ENCODE data around the gene ZNF217.
"Not testable (repeated sequence)": the region's sequence is repeated elsewhere in the genome, so short reads cannot be mapped to it uniquely, and the experiment has no call there.

The ZNF217 gene

GRCh38 chr20:53555081-53555480 is 38.6 kb downstream of the ZNF217 start:
- no peaks in the 10 kb centered on the region for H3K27me3 ChIP-seq (replicated peaks; ENCODE audit: control insufficient read depth, insufficient read depth, low read length)
- H3K4me3 ChIP-seq (ENCODE audit: low read length): no peak overlapping the region
- H3K9ac ChIP-seq (ENCODE audit: low read length): no peak overlapping the region
- H3K9me3 ChIP-seq (ENCODE audit: control insufficient read depth, low read length): no peaks in the 10 kb centered on the region
- H3K4me1 ChIP-seq (ENCODE audit: control insufficient read depth, insufficient read depth, low read length): no peaks in the 10 kb centered on the region
- H3K36me3 ChIP-seq (ENCODE audit: control insufficient read depth, insufficient read depth, low read length, severe bottlenecking): no peaks in the 10 kb centered on the region
- no peak for DNase-seq (ENCODE audit: low read depth)

- H3K36me3 ChIP-seq (ENCODE audit: control insufficient read depth, insufficient read depth, low read length, severe bottlenecking); H3K27me3 ChIP-seq (replicated peaks; ENCODE audit: control insufficient read depth, insufficient read depth, low read length); H3K4me1 ChIP-seq (ENCODE audit: control insufficient read depth, insufficient read depth, low read length); H3K4me3 ChIP-seq (ENCODE audit: low read length); DNase-seq (ENCODE audit: low read depth); H3K9me3 ChIP-seq (ENCODE audit: control insufficient read depth, low read length); H3K9ac ChIP-seq (ENCODE audit: low read length): not testable (repeated sequence)
These were observed 41.1 kb downstream of the ZNF217 start for GRCh38 chr20:53552572-53552893.

- not testable (repeated sequence) for H3K27me3 ChIP-seq (replicated peaks; ENCODE audit: control insufficient read depth, insufficient read depth, low read length); H3K9me3 ChIP-seq (ENCODE audit: control insufficient read depth, low read length); H3K9ac ChIP-seq (ENCODE audit: low read length); H3K4me3 ChIP-seq (ENCODE audit: low read length); H3K36me3 ChIP-seq (ENCODE audit: control insufficient read depth, insufficient read depth, low read length, severe bottlenecking); DNase-seq (ENCODE audit: low read depth); H3K4me1 ChIP-seq (ENCODE audit: control insufficient read depth, insufficient read depth, low read length)
These were observed 41.7 kb downstream of the ZNF217 start for GRCh38 chr20:53551719-53552571.

GRCh38 chr20:53550280-53551187 is 43.1 kb downstream of the ZNF217 start:
- Histone ChIP-seq H3K4me3 (ENCODE audit: low read length) (no peak overlapping the region), H3K36me3 (ENCODE audit: control insufficient read depth, insufficient read depth, low read length, severe bottlenecking) (no peaks in the 10 kb centered on the region), H3K9ac (ENCODE audit: low read length) (no peak overlapping the region), H3K27me3 (replicated peaks; ENCODE audit: control insufficient read depth, insufficient read depth, low read length) (no peaks in the 10 kb centered on the region), H3K4me1 (ENCODE audit: control insufficient read depth, insufficient read depth, low read length) (peaks cover 8% of the 10 kb centered on the region), H3K9me3 (ENCODE audit: control insufficient read depth, low read length) (no peaks in the 10 kb centered on the region)
- DNase-seq (ENCODE audit: low read depth): peak; percentile 45

GRCh38 chr20:53547664-53548239 is 45.9 kb downstream of the ZNF217 start:
- H3K9me3 ChIP-seq (ENCODE audit: control insufficient read depth, low read length): peaks cover 3% of the 10 kb centered on the region
- H3K9ac ChIP-seq (ENCODE audit: low read length): peak overlapping the region; percentile 16
- no peak overlapping the region for H3K4me3 ChIP-seq (ENCODE audit: low read length)
- peaks cover 10% of the 10 kb centered on the region for H3K4me1 ChIP-seq (ENCODE audit: control insufficient read depth, insufficient read depth, low read length)
- DNase-seq (ENCODE audit: low read depth): peak; percentile 81
- H3K27me3 ChIP-seq (replicated peaks; ENCODE audit: control insufficient read depth, insufficient read depth, low read length): no peaks in the 10 kb centered on the region
- H3K36me3 ChIP-seq (ENCODE audit: control insufficient read depth, insufficient read depth, low read length, severe bottlenecking): no peaks in the 10 kb centered on the region

GRCh38 chr20:53539516-53539915 is 54.1 kb downstream of the ZNF217 start:
- no peak for DNase-seq (ENCODE audit: low read depth)

GRCh38 chr20:53536382-53536781 is 57.3 kb downstream of the ZNF217 start:
- H3K27me3 ChIP-seq (replicated peaks; ENCODE audit: control insufficient read depth, insufficient read depth, low read length); DNase-seq (ENCODE audit: low read depth); H3K4me3 ChIP-seq (ENCODE audit: low read length); H3K9ac ChIP-seq (ENCODE audit: low read length); H3K4me1 ChIP-seq (ENCODE audit: control insufficient read depth, insufficient read depth, low read length); H3K9me3 ChIP-seq (ENCODE audit: control insufficient read depth, low read length); H3K36me3 ChIP-seq (ENCODE audit: control insufficient read depth, insufficient read depth, low read length, severe bottlenecking): not testable (repeated sequence)

More at GRCh38 chr20:53539516-53539915, 54.1 kb downstream of the ZNF217 start:
- Histone ChIP-seq H3K9me3 (ENCODE audit: control insufficient read depth, low read length) (peaks cover 3% of the 10 kb centered on the region), H3K36me3 (ENCODE audit: control insufficient read depth, insufficient read depth, low read length, severe bottlenecking) (no peaks in the 10 kb centered on the region), H3K4me1 (ENCODE audit: control insufficient read depth, insufficient read depth, low read length) (peaks cover 8% of the 10 kb centered on the region), H3K9ac (ENCODE audit: low read length) (no peak overlapping the region), H3K4me3 (ENCODE audit: low read length) (no peak overlapping the region), H3K27me3 (replicated peaks; ENCODE audit: control insufficient read depth, insufficient read depth, low read length) (no peaks in the 10 kb centered on the region)

GRCh38 chr20:53535878-53536277 is 57.8 kb downstream of the ZNF217 start:
- Histone ChIP-seq H3K36me3 (ENCODE audit: control insufficient read depth, insufficient read depth, low read length, severe bottlenecking) (no peaks in the 10 kb centered on the region), H3K4me3 (ENCODE audit: low read length) (no peak overlapping the region), H3K9ac (ENCODE audit: low read length) (no peak overlapping the region)

GRCh38 chr20:53534037-53534436 is 59.6 kb downstream of the ZNF217 start:
- no peak for DNase-seq (ENCODE audit: low read depth)
- Histone ChIP-seq H3K36me3 (ENCODE audit: control insufficient read depth, insufficient read depth, low read length, severe bottlenecking) (no peaks in the 10 kb centered on the region), H3K27me3 (replicated peaks; ENCODE audit: control insufficient read depth, insufficient read depth, low read length) (no peaks in the 10 kb centered on the region), H3K4me3 (ENCODE audit: low read length) (no peak overlapping the region), H3K4me1 (ENCODE audit: control insufficient read depth, insufficient read depth, low read length) (peaks cover 1% of the 10 kb centered on the region), H3K9ac (ENCODE audit: low read length) (no peak overlapping the region), H3K9me3 (ENCODE audit: control insufficient read depth, low read length) (no peaks in the 10 kb centered on the region)

More at GRCh38 chr20:53535878-53536277, 57.8 kb downstream of the ZNF217 start:
- H3K4me1 ChIP-seq (ENCODE audit: control insufficient read depth, insufficient read depth, low read length): peaks cover 8% of the 10 kb centered on the region
- DNase-seq (ENCODE audit: low read depth): no peak
- H3K27me3 ChIP-seq (replicated peaks; ENCODE audit: control insufficient read depth, insufficient read depth, low read length): no peaks in the 10 kb centered on the region
- H3K9me3 ChIP-seq (ENCODE audit: control insufficient read depth, low read length): no peaks in the 10 kb centered on the region

GRCh38 chr20:53533500-53533899 is 60.1 kb downstream of the ZNF217 start:
- H3K27me3 ChIP-seq (replicated peaks; ENCODE audit: control insufficient read depth, insufficient read depth, low read length): no peaks in the 10 kb centered on the region
- no peak overlapping the region for H3K9ac ChIP-seq (ENCODE audit: low read length)
- H3K9me3 ChIP-seq (ENCODE audit: control insufficient read depth, low read length): no peaks in the 10 kb centered on the region
- no peaks in the 10 kb centered on the region for H3K4me1 ChIP-seq (ENCODE audit: control insufficient read depth, insufficient read depth, low read length)
- DNase-seq (ENCODE audit: low read depth): no peak
- no peaks in the 10 kb centered on the region for H3K36me3 ChIP-seq (ENCODE audit: control insufficient read depth, insufficient read depth, low read length, severe bottlenecking)
- H3K4me3 ChIP-seq (ENCODE audit: low read length): no peak overlapping the region

GRCh38 chr20:53532654-53533312 is 60.9 kb downstream of the ZNF217 start:
- not testable (repeated sequence) for DNase-seq (ENCODE audit: low read depth); H3K4me1 ChIP-seq (ENCODE audit: control insufficient read depth, insufficient read depth, low read length); H3K27me3 ChIP-seq (replicated peaks; ENCODE audit: control insufficient read depth, insufficient read depth, low read length); H3K9me3 ChIP-seq (ENCODE audit: control insufficient read depth, low read length); H3K36me3 ChIP-seq (ENCODE audit: control insufficient read depth, insufficient read depth, low read length, severe bottlenecking); H3K9ac ChIP-seq (ENCODE audit: low read length); H3K4me3 ChIP-seq (ENCODE audit: low read length)

Data from adipocyte (in vitro differentiated cells).